Measurements from ENCODE around the gene EIF1AD.

Gene EIF1AD

DNA sequence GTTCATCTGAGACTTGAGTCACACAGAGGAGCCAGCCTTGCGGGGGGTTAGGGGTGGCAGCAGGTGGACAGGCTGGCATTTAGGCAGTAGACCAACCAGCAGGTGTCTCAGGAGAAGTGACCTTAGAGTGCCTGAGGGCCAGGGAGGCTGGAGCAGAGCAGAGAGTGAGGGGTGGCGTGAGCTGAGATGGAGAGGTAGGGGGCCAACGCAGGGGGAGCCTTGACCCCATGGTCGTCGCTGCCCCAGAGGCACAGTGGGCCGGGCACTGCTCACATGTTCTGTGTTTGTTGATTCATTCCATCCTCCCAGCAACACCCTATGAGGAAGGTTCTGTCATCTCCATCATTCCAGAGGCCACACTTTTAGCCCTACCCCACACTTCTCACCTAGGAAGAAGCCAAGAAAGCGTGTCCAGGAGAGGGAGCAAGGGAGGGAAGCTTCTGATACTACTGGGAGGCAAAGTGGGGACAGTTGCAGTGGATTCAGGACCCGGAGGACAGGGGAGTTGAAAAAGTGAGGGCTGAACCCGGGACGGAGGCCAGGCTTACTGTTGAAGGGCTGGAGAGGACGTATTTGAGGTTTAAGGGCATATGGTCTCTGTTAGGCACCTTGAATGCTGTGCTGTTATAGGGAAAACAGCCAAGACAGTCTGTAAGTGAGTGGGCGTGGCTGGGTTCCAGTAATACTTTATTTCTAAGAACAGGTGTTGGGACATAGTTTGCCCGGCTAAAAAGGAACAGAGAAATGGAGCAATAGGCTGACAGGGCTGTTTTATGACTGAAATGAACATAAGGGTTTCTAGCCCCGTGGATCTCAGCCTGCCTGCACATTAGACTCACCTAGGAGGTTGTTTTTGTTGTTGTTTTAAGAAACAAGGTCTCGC is 33.1 kb downstream of the EIF1AD start:
- TF ChIP-seq SIN3A (IDR thresholded peaks at IDR 0.05; ENCODE audit: borderline replicate concordance, insufficient read depth, low read length) (no peak), POLR2AphosphoS5 (IDR thresholded peaks at IDR 0.05; ENCODE audit: low read depth, low read length) (no peak), TAF1 (IDR thresholded peaks at IDR 0.05; ENCODE audit: borderline replicate concordance, insufficient read depth, low read length) (no peak), FOXP2 (optimal IDR thresholded peaks at IDR 0.05; ENCODE audit: borderline replicate concordance, extremely low read depth, extremely low read length, insufficient read depth) (no peak)
- TF ChIP-seq, protein P1, sequence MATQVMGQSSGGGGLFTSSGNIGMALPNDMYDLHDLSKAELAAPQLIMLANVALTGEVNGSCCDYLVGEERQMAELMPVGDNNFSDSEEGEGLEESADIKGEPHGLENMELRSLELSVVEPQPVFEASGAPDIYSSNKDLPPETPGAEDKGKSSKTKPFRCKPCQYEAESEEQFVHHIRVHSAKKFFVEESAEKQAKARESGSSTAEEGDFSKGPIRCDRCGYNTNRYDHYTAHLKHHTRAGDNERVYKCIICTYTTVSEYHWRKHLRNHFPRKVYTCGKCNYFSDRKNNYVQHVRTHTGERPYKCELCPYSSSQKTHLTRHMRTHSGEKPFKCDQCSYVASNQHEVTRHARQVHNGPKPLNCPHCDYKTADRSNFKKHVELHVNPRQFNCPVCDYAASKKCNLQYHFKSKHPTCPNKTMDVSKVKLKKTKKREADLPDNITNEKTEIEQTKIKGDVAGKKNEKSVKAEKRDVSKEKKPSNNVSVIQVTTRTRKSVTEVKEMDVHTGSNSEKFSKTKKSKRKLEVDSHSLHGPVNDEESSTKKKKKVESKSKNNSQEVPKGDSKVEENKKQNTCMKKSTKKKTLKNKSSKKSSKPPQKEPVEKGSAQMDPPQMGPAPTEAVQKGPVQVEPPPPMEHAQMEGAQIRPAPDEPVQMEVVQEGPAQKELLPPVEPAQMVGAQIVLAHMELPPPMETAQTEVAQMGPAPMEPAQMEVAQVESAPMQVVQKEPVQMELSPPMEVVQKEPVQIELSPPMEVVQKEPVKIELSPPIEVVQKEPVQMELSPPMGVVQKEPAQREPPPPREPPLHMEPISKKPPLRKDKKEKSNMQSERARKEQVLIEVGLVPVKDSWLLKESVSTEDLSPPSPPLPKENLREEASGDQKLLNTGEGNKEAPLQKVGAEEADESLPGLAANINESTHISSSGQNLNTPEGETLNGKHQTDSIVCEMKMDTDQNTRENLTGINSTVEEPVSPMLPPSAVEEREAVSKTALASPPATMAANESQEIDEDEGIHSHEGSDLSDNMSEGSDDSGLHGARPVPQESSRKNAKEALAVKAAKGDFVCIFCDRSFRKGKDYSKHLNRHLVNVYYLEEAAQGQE (IDR thresholded peaks at IDR 0.05; ENCODE audit: insufficient read depth in 1 of 2, low read depth in 2 of 2, low read length in 2 of 2), result no peak

DNA sequence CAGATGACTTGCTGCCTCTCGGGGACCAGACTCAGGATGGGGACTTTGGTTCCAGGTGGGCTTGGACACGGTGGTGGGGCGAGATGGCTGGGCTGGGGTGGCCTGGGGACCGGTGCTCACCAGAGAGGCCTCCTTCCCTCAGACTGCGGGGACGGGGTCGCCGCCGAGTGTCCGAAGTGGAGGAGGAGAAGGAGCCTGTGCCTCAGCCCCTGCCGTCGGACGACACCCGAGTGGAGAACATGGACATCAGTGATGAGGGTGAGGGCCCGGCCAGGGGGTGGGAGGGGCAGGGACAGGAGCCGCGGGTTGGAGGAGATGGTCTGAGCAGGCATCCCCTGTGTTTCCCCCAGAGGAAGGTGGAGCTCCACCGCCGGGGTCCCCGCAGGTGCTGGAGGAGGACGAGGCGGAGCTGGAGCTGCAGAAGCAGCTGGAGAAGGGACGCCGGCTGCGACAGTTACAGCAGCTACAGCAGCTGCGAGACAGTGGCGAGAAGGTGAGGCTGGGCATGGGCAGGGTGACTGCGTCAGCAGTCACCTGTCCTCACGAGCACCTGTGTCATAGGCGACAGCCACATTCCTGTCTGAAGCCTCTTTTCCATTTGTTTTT is 34.5 kb downstream of the EIF1AD start:
- no peak for TF ChIP-seq FOXP2 (optimal IDR thresholded peaks at IDR 0.05; ENCODE audit: borderline replicate concordance, extremely low read depth, extremely low read length, insufficient read depth)
- no peak for TF ChIP-seq SIN3A (IDR thresholded peaks at IDR 0.05; ENCODE audit: borderline replicate concordance, insufficient read depth, low read length)
- TF ChIP-seq, protein P1 (IDR thresholded peaks at IDR 0.05; ENCODE audit: insufficient read depth in 1 of 2, low read depth in 2 of 2, low read length in 2 of 2), result no peak
- no peak for TF ChIP-seq TAF1 (IDR thresholded peaks at IDR 0.05; ENCODE audit: borderline replicate concordance, insufficient read depth, low read length)

DNA sequence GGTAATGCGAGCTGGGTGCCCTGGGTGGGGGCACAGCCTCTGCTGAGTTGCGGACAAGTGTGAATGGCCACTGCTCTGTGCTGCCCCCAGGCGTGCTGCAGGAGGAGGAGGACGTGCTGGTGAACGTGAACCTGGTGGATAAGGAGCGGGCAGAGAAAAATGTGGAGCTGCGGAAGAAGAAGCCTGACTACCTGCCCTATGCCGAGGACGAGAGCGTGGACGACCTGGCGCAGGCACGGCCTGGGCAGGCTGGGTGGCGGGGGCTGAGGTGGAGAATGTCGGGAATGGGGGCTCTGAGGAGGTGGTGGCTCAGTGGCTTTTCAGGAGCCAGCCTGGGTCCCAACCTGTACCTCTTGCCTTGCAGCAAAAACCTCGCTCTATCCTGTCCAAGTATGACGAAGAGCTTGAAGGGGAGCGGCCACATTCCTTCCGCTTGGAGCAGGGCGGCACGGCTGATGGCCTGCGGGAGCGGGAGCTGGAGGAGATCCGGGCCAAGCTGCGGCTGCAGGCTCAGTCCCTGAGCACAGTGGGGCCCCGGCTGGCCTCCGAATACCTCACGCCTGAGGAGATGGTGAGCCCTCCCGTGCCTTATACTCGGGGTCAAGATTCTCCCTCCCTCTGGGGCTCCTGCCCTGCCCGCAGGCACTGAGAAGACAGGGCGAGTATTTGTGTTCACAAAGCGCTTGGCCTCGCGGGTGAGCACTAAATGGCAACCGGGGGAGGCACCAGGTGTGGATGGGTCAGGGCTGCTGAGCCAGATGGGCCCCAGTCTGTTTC is 35.8 kb downstream of the EIF1AD start:
- TF ChIP-seq FOXP2 (optimal IDR thresholded peaks at IDR 0.05; ENCODE audit: borderline replicate concordance, extremely low read depth, extremely low read length, insufficient read depth), result no peak
- TF ChIP-seq, protein P1 (IDR thresholded peaks at IDR 0.05; ENCODE audit: insufficient read depth in 1 of 2, low read depth in 2 of 2, low read length in 2 of 2), result no peak
- no peak for TF ChIP-seq SIN3A (IDR thresholded peaks at IDR 0.05; ENCODE audit: borderline replicate concordance, insufficient read depth, low read length)
- TF ChIP-seq TAF1 (IDR thresholded peaks at IDR 0.05; ENCODE audit: borderline replicate concordance, insufficient read depth, low read length), result no peak
- TF ChIP-seq POLR2AphosphoS5 (IDR thresholded peaks at IDR 0.05; ENCODE audit: low read depth, low read length), result no peak

DNA sequence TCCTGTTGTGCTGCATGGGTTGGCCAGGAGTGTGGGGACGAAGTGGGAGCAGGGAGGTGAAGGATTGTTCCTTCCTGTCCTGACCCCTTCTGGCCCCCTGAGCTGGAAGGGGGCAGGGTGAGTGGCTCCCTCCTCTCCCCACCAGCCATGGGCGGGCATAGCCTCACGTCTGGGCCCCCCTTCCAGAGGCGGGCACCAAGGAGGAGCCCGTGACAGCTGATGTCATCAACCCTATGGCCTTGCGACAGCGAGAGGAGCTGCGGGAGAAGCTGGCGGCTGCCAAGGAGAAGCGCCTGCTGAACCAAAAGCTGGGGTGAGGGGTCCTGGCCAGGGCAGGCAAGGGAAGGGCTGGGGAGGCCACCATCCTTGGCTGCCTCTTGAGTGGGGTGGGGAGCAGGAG is 37.1 kb downstream of the EIF1AD start:
- TF ChIP-seq TAF1 (IDR thresholded peaks at IDR 0.05; ENCODE audit: borderline replicate concordance, insufficient read depth, low read length), result no peak

DNA sequence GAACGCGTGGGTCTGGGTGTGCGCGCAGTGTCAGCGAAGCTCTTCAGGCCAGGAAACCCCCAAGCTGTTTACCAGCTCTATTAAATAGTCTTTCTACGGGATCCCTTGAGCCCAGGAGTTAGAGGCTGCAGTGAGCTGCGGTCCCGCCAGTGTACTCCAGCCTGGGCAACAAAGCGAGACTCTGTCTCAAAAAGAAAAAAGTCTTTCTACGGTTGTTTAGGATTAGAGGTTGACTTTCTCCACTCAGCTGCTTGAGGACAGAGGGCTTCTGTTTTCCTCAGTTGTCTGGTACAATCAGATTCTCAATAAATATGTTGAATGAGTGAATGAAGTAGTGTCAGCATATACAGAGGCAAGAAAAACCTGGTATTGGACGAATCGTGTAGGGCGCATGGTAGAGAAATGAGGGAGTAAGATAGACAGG is 39.8 kb downstream of the EIF1AD start:
- TF ChIP-seq SIN3A (IDR thresholded peaks at IDR 0.05; ENCODE audit: borderline replicate concordance, insufficient read depth, low read length) (no peak), POLR2AphosphoS5 (IDR thresholded peaks at IDR 0.05; ENCODE audit: low read depth, low read length) (no peak), FOXP2 (optimal IDR thresholded peaks at IDR 0.05; ENCODE audit: borderline replicate concordance, extremely low read depth, extremely low read length, insufficient read depth) (no peak), TAF1 (IDR thresholded peaks at IDR 0.05; ENCODE audit: borderline replicate concordance, insufficient read depth, low read length) (no peak)
- TF ChIP-seq, protein P1 (IDR thresholded peaks at IDR 0.05; ENCODE audit: insufficient read depth in 1 of 2, low read depth in 2 of 2, low read length in 2 of 2), result no peak
